GM19397 (cell line): Measurements from ENCODE around the gene PLB1.

Experiments used
- ATAC-seq: cut with Tn5 transposase; IDR thresholded peaks from one replicate; pipeline ENCODE4 v1.9.1; 2021; ENCODE audit warnings: mild to moderate bottlenecking, moderate library complexity; ENCODE audit not compliant: unreplicated experiment

Gene PLB1

DNA sequence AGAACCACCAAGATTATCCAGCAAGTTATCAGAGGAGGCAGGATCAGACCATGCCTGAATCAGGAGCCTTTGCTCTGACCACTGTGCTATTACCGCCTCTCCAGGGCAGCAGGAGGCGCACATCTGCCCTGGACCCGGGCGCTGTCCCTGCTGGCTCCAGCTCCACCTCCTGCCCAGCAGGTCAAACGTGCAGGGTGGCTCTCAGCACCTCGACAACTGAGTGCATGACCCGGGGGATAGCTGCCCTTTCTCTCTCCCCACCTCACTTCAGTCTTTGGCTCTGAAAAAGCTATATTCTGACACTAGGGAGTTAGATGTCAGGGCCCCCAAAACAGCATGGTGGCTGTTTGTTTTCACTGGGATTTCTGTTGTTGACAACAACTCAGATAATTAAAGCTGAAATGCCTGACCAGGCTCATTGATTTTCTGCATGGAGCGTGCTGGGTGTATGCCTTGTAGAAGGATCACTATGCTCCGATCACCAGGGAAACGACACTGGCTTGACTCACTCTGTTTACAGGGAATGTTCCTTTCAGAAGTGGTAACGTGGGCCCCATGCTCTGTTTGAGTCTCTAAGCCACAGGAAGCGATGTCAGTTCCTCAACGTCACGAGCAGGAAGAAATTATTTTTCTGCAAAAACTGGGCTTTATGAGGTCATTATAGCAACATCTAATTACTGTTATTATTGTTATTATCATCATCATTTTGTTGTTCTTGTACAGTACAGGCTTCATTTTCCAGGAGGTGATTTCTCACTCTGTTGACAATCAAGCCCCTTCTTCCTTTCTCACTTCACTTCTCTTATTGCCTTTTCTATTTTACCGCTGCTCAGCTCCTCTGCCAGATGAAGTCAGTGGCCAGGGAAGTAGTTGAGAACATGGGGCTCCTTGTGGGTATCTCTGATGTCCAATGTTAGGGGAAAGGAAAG, 125.6 kb downstream of the PLB1 start:
- ATAC-seq = no peak

DNA sequence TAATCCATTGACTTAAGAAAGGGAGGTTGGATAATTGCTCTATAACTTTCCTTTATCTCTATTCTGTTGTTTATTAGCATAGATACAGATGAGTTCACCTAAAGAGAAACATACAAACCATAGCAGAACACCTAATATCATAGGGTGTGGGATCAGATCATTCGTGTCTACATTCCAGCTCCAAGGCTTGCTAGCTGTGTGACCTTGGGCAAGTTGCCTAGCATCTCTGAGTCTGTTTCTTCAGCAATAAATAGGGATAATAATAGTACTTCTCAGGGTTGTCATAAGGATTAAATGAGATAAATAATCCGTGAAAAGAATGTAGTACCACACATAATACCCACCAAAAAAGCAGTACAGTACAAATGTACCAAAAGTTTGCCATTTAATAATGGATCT, 126.2 kb downstream of the PLB1 start:
- ATAC-seq = no peak

DNA sequence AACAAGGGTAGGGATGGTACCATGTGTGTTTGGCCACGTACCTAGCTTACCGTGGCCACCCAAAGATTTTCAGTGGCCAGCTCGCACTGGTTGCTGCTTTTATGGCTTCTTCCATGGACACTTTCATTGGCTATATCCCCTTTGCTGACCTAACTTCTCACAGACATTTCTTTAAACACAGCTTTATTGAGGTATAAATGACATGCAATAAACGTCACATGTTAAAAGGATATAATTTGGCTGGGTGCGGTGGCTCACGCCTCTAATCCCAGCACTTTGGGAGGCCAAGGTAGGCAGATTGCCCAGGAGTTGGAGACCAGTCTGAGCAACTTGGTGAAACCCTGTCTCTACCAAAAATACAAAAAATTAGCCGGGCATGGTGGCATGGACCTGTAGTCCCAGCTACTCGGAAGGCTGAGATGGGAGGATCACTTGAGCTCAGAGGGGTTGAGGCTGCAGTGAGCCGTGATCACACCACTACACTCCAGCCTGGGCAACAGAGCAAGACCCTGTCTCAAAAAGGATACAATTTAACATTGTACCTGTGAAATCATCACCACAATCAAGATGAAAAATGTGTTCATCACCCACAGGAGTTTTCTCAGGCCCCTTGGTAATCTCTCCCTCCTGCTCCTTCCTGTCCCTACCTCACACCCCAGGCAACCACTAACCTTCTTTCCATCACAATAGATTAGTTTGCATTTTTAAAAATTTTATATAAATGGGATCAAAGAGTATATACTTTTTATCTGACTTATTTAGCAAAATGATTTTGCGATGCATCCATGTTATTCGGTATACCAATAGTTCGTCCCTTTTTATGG, 127.9 kb downstream of the PLB1 start:
- ATAC-seq = no peak

DNA sequence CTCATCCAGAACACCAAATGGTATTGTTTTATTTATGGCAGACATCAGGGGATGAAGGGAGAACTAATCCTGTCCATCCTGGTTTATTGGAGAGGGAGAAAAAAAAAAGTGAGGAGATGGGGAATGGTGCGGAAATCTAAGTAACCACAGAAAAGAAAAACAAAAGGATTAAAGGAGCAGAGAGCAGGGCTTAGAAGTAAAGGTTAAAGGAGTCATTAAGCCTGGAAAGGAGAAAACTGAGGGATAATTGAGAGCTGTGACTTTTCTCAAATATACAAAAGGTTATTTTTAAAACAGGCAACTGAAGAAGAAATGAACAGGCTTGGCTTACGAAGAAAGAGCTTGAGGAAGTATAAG, 128.6 kb downstream of the PLB1 start:
- no peak for ATAC-seq

DNA sequence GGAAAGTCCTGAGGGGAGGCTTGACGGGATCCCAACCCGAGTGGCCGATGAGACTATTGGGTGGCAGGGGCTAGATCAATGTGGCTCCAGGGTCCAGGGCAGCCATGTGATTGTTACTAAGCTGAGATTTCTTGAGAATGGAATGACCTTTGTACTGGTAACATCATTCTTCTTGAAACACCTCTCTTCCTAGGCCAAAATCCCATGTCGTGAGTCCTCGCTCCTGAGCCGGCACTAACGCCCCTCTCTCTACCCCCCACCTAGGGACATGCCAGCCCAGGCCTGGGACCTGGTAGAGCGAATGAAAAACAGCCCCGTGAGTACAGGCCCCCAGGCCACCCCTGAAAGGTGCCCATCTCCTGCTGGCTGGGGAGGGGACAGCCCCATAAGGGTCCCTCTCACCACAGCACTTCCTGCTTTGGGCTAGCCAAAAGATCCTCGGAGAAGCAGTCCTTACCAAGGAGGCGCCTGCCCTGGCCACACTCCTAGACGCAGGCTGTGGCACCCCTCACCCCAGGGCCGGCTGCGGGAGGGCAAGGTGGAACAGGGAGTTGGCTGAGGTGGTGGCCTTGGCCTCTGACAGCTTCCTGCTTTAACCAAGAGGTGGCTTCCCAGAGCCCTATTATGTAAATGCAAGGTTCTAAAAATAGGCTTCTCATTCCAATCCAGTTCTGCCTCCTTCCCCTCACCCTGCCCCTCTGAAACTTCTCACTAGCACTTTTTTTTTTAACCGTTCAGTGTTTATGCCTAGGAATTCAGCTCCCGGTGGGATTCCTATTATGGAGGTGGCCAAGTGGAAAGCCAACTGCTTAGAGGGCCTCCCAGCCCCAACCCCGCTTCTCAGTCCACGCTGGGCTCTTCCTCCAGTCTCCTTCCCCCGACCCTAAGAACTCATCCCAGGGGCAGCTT, 129.2 kb downstream of the PLB1 start:
- ATAC-seq = no peak

DNA sequence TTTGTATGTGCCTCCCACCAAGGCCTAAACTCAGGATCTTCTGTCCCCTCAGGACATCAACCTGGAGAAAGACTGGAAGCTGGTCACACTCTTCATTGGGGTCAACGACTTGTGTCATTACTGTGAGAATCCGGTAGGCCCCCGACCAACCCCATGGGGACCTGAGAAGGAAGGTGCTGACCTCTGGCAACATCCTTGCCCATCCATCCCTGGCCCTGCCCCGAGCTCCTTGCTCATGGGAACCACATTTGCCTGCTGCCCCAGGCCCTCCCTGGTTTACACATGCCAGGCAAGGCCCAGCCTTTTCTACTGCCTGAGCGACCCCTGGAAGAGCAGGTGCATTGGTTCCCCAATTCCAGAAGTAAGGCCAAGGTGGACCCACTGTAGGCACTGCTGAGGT, 130.5 kb downstream of the PLB1 start:
- ATAC-seq = no peak

DNA sequence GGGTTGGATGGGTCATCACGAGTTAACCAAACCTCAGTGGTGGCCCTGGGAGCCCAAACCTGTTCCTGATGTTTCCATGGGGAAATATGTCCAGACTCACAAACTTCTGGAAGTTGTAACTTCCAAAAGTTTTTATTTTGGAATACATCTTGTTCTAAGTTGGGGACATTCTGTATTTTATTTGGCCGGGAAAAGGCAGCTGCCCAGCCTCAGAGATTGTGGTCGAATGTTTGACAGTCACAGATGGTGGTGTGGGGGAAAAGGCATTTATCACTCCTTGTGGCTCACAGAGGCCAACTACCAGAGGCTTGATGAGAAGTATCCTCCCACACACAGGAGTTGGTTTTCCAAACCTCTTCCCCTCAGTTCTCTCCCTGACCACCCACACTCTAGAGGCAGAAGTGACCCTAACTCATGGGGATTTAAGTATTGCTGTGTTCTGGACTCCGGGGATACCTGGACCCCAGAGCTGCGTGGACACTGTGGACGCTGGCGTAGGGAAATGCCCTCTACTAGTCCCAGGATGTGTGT, 131.1 kb downstream of the PLB1 start:
- no peak for ATAC-seq

DNA sequence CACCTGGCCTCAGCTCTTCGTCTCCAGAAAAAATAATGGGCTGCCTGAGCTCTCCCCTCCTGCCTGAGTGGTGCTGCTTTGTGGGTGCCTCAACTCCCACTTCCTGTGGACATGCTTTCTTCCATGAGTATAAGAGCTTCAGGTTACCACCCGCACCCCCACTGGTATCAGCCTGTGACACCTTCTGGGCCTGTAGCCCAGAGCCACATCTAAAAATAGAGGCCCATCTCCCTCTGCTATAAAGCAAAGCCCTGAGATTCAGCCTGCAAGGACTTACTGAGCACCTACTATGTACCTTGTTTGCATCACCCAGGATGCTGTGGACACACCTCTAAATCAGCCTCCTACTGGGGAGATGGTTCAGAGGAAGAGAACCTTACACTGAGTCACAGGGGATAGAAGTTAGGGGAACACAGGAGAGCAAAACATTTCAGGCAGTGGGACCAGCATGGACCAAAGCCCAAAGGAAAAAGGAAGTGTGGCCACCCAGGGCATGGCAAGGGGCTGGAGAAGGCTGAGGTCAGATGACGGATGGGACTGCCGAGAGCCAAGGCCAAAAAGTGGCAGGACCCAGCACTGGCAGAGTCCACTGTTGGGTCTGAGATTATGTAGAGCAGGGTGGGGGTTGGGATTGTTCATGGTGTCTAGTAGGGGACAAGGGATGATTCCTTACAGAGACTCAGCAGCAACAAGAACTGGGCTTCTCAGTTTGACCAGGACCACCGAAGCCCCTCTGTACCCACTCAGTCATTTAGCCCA, 132.0 kb downstream of the PLB1 start:
- ATAC-seq = no peak

DNA sequence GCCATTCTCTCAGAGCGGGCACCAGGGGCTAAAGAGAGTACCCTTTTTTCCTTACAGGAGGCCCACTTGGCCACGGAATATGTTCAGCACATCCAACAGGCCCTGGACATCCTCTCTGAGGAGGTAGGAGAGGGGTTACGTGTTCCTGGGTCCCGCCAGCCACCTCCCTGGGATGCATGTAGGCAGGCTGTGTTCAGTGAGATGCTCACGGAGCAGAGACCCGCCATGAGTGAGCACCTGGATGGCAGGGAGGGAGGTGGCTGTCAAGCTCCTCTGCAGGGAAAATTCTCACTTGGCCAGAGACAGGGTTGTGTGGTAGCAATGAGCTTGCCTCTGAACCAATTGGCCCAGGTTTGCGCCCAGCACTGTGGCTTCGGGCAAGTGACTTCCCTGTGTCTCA, 132.6 kb downstream of the PLB1 start:
- ATAC-seq = no peak

DNA sequence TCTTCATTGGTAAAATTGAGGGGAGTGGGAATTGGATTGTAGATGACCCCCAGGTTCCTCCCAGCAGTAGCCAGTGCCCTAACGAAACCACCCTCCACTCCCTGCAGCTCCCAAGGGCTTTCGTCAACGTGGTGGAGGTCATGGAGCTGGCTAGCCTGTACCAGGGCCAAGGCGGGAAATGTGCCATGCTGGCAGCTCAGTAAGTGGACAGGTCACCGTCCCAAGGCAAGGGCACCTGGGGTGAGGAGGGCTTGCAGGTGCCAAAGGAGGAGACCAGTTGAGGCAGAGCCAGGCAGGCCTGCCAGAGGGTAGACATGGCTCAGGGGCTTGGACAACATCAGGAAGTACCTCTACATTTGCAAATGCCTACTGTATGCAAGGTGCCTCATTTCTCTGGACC, 133.1 kb downstream of the PLB1 start:
- no peak for ATAC-seq

DNA sequence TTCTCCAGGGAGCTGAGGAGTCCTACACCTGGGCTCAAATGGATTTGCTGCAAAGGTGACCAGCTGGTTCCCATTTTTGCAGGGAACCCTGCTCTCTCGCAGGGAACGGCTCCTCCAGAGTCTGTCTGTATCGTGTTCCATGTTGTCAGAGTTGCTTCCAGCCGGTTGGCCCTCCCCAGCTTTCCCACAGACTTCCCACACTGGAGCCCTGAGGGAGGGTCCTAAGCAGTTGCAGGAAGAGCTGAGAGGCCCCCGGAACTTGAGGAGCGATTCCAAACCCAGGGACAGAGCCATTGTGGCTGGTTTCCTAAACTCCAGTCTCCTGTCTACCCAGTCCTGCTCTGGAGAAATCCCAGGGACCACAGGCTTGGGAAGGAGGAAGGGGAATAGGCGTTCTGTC, 134.1 kb downstream of the PLB1 start:
- no peak for ATAC-seq

DNA sequence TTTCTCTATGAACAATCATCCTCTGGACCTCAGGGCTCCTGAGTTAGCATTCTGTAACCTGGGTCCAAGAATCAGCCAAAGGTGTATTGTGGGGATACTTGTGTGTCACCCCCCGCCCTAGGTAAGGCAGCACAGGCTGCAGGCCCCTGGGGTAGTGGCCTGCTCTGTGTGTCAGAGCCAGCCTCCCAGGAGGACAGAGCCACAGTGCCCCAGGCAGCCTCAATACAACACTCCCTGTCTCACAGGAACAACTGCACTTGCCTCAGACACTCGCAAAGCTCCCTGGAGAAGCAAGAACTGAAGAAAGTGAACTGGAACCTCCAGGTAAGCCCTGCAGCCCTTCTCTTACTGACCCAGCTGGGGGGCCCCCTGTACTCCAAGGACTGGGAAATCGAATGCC, 134.5 kb downstream of the PLB1 start:
- ATAC-seq = no peak

DNA sequence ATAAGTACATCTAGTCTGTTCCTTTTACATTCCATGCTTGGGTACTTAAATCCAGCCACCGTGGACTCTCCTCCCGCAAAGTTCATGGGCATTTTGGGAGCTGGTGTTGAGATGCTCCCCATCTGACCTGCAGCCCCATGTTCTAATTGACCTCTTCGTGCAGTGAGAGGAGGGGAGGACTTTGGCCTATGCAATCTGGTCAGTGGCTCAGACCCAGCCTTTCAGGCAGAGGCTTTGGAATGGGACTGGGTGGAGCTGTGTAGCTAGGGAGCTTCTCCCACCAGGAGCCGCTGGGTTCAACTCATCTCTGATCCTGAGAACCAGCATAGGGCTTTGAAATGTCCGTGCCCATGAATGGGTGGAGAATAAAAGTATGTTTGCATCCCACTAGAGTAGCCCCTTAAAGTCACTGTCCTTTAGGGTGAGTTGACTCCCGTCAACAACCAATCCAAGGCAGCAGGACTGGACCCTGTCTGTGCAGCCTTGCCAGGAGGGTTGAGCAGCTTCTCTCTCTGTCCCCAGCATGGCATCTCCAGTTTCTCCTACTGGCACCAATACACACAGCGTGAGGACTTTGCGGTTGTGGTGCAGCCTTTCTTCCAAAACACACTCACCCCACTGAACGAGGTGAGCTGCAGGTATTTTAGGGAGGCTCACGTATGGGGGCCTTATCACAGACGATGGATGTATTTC, 135.8 kb downstream of the PLB1 start:
- no peak for ATAC-seq

DNA sequence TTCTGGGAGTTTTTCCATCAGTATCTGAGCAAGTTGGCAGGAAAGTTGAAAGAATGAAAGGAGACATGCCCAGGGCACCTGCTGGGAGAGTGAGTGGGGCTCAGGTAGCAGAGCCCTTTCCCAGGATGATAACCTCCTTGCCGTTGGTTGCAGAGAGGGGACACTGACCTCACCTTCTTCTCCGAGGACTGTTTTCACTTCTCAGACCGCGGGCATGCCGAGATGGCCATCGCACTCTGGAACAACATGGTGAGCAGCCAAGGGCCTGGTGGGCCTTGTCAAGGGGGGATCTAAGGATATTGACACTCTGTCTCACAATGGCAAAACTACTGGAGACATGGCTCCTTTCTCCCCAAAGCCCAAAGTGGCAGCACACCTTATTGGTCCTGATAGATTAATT, 136.9 kb downstream of the PLB1 start:
- no peak for ATAC-seq

DNA sequence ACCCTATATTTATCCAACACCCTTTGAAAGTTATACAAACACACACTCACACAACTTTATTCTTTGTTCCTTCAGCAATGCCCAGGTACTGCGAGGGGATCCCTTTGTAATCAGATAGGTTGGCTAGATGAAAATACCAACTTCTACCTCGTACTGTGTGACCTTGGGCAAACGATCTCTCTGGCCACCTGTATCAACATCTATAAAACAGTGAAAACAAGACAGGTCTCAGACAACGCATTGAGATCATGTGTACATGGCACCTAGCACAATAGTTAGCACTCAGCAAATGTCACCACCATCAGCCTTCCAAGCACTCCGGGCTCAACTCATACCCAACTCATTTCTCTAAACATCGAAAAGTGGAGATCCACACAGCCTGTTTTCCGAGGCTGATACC, 137.3 kb downstream of the PLB1 start:
- no peak for ATAC-seq

DNA sequence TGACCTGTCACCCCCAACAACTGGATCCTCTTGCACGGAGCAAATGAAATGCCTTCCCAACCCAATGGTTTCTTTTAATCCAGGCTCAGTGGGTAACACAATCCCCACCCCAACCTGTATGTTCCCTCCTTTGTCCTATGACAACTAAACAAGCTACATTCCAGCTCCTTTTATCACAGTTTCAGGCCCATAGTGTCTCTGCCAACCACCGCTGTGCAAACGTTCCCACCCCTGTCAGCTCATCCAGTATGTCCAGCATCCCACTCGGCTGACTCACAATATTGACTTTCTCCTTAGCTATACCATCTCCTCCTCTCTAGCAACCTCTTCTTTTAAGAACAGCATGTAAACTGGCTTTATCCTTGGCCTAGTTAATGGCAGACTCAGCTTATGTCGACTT, 137.9 kb downstream of the PLB1 start:
- no peak for ATAC-seq

DNA sequence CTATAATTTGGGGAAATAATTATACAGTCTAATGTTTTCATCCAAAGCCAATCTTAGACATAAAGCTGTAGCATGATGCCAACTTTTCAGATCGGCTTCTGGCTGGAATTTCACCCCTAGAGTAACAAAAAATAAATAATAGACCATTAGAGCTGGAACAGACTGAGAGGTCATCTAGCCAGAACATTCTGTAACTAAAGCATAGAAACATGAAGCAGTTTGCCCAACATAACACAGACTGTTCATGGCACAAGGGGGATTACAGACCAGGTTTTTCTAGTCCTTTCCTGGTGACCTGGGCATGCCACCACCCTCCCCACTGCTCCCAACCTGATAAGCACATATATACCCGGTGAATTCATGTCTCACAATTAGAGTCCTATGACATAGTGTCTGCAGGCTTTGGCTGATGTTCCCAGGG, 139.3 kb downstream of the PLB1 start:
- ATAC-seq = no peak

DNA sequence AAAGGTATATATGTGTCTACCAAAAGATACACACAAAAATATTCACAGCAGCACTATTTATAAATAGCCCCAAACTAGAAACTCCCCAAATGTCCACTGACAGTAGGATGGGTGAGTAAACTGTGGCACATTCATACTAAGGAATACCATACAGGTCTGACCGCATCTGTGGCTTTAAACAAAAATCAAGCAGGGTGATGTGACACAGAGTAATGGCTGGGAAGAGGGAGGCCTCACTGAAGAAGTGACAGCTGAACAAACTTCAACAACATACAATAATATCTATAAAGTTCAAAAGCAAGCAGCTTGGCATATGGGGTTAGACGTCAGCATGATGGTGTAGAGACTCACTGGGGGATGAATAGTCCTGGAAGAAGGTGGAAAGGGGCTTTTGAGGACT, 140.6 kb downstream of the PLB1 start:
- no peak for ATAC-seq
